Raji (cell line): ENCODE results near the gene ABHD2.

Experiments used
- POLR2A ChIP-seq: IDR thresholded peaks from 2 replicates; pipeline ENCODE4 v1.6.1; 2011; ENCODE audit warnings: low read depth, low read length, control low read depth; ENCODE audit not compliant: insufficient read depth

The ABHD2 gene

DNA sequence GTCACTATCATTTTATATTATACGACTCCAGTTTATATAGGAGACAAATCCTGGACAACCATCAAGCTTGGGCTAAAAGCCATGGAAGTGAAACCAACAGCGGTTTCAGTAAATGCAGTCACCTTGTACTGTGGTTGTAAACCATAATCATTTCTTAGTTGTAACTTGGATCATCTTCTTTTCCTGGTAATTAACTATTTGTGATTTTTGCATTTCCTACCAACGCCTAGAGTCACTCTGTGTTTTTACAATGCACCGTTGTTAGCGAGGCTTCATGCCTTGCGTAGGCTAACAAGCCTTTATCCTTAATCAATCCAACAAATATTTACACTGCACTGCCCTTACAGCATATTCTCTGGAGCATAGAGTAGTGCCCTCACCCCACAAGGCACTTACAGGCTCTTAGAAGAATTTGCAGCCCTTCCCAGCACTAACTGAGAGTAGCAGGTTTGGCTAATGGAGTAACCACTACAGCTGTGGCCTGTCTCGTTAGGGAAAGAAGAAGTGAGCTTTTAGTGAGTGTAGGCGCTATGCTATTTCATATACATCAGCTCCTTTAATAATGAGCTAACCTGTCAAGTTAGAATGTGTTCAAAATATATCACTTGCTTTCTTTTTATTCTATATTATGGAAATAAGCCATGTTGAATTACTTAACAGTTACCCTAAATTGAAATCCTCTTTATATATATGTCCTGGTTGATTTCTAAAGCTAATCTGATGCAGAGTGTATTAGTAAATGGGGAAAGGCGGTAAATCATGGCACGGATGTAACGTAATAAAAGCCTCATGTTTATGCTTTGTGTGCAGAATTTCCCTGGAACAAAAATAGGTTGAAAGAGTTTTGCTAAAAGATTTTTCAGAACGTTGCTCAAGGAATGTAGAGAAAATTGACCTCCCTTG lies 62.8 kb downstream of the ABHD2 start:
- TF ChIP-seq POLR2A, result no peak

DNA sequence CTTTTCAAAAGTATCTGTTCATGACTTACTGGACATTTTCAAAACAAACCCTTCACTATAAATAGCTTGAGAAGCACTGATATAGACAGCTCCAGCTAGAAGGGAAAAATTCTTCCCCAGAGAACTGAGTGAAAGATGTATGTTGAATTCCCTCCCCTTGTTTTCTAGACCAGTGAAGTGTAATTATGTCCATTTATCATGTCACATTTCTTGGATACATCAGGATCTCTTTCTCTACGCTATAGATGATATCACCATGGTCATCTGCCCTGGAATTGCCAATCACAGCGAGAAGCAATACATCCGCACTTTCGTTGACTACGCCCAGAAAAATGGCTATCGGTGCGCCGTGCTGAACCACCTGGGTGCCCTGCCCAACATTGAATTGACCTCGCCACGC lies 66.9 kb downstream of the ABHD2 start:
- TF ChIP-seq POLR2A, result no peak

DNA sequence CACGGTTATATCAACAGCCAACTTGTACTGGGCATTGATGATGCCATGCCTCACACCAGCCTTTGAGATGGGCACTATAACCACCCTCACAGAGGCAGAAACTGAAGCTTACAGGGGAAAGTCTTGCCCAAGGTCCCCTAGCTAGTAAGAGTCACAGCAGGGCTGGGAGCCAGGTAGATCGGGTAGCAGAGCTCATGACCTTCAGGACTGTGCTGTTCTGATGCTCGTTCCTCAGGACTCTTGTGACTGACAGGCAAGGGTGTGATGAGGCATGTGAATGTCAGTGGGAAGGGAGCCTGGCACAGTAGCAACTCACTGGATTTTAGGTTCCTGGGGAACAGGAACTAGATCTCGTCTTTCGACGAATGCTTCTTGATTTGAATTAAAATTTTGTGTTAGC lies 67.4 kb downstream of the ABHD2 start:
- TF ChIP-seq POLR2A, result no peak

DNA sequence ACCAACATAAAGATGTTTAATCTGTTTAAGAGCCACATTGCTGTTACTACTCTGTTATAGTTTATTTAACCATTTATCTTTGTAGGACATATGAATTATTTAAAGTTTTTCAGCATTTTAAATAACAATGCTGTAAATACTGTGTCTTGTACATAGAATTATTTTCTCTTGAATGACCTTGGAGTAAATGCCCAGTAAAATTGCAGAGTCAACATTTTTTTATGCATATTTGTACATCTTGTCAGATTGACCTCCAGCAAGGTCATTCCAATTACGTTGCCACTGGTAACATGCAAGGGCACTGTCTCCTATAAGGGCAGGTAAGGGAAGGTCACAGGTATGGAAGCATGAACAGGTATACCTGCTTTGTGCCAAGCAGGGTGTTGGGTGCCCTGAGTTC lies 68.8 kb downstream of the ABHD2 start:
- no peak for TF ChIP-seq POLR2A

DNA sequence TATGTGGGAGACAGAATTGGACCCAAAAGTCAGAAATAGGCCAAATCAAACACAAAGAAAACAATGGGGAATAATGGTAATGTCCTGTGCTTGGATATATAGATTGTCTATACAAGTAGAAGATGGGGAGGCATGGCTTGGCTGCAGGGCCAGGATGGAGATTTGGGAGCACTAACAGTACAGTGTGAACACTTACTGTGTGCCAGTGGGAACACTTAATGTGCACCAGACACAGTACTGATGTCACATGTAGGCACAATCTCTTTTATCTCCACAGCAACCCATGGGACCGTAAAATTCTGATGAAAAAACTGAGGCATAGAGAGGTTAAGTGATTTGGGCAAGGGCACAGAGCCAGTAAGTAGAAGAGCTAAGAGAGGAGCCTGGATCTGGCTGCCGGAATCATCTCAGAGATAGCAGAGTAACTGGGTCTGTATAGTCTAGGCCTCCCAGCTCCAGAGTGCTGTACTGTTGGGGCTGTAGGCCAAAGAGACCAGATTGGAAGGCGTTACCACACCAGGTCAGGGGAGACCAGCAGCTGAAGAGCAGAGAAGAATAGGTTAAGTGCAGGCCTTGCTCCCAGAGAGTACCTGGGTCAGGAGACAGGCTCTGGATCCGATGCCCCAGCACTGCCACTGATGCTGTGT lies 69.8 kb downstream of the ABHD2 start:
- no peak for TF ChIP-seq POLR2A

DNA sequence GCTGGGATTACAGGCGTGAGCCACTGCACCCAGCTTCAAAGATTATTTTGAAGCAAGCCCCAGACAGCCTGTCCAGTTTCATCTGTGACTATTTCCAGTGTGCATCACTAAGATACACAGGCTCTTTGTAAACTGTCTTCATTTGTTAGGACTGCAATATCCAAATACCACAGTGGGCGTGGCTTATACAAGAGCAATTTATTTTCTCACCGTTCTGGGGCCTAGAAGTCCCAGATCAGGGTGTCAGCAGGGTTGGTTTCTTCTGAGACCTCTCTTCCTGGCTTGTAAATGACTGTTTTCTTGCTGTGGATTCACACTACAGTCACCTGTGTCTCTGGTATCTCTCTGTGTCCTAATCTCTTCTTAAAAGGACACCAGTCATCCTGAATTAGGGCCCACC lies 73.4 kb downstream of the ABHD2 start:
- no peak for TF ChIP-seq POLR2A

DNA sequence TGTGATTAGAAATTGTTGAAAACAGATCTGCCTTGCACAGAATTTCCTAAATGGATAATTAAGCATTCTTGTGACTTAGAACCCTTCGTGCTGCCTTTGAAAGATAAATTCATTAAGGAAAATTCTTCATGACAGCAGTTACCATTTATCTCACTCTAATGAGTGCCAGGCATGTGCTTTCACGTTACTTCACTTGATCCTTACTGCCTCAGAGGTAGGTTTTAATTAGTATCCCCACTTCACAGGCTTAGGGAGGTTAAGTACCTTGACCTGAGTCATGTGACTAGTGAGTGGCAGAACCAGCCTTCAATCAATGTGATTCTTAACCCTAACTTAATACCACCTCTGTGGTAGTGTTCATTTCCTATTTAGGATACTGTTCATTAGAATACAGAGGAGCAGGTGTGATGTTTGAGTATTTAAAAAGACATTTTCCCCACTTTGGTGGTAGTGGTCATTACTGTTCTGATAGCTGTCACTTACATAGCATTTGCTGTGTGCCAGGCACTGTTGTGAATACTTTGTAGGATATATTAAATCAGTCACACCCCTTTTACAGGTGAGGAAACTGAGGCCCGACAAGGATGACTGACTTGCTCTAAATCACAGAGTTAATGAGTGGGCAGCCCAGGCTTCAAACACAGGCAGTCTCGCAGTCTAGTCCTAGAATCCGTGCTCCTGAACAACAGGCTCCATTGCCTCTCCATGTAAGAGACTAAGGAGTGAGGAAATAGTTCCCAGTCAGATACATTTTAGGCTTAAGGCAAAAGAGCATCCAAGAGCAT lies 75.2 kb downstream of the ABHD2 start:
- no peak for TF ChIP-seq POLR2A

DNA sequence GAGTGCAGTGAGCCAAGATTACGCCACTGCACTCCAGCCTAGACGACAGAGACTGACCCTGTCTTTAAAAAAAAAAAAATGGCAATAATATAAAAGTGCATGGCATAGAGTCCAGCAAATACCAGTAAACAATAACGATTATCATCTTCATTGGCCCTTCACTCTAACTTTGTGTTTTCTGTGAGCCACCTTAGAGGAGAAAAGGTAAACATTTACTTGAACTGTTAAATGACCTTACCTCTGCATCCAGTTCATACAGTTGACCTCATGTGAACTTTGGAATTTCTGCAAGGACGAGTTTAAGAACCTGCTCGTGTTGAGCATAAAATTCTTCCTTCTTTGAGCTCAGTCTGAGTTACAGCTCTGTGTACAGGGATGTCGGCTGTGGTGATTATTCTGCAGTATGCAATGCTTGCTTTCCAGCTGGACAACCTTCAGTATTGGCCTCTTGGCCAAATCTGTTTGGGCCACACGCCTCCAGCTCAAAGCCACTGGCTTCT lies 76.5 kb downstream of the ABHD2 start:
- no peak for TF ChIP-seq POLR2A

DNA sequence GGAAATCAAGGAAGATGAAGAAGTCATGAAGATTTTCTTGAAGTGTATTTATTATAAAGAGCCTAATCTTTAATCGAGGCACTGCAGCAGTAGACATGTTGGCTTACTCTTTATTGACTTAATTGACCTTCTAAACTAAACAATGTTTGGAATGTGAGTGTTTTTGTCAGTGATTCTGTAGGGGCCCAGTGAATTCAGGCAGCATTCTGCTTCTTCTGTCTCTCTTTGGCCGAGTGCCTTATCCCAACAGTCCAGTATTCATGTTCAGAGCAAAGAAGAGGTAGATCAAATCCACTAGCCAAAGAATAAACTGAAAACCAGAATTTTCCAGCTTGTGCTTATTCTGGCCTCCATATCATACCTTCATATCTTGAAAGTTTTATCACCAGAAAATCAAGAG lies 77.4 kb downstream of the ABHD2 start:
- no peak for TF ChIP-seq POLR2A

DNA sequence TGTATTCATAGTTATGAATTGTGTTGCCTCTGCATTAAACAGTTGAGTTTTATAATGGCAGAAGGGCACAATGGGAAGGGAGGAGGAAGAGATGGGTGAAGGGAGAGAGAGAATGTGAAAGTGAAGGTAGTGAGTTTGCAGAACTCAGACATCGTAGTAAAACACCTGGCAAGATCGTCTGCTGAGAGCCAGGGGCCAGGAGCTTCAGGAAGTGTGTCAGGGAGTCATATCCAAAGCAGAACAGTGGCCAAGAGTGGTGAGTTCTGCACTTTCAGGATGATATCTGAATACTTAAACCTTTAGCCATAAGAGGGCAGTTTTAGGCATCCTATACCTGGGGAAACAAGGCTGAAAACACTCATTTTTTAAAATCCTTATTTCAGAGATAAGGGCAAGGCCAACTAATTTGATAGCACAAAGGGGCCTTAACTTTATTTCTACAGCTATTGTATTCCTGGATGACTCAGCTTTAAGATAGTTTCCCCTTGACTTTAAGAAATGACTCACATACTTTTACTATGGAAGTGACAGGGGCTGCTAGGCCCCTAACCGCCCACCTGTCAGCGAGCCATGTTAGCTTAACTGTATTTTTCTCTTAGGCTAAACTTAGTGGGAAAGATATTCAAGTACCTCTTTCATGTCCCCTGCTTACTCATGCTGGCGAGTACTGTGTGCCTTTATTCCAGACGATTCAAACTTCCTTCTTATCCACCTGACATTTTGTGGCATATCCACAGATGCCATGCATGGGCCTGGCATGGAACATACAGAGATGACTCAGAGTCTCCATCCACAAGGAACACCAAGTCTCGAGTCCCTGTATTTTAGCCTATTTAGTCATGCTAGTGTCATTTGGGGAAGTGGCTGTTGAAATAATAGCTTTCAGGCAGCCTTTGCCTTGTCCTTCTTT lies 79.3 kb downstream of the ABHD2 start:
- no peak for TF ChIP-seq POLR2A

DNA sequence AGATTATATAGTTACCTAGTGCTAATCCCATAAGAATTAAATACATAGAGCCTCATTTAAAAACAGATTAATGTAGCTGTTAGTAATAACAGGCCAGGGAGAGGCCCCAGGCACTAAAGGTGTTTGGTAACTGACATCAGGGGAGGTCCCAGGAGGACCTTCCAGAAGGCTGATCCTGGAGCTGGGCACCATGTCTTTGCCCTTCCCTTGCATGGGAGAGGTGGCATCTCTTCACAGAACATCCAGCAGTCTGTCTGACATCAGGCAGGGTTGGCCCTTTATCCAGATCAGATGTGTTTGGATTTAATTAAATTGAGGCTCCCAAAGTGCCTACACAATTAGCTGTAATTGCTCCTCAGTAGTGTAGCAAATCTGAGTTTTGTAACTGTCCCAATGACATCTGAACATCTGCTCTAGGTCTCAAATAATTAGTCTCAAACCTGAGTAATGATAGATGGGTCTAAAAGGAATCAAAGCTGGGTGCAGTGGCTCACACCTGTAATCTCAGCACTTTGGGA lies 80.1 kb downstream of the ABHD2 start:
- TF ChIP-seq POLR2A, result no peak

DNA sequence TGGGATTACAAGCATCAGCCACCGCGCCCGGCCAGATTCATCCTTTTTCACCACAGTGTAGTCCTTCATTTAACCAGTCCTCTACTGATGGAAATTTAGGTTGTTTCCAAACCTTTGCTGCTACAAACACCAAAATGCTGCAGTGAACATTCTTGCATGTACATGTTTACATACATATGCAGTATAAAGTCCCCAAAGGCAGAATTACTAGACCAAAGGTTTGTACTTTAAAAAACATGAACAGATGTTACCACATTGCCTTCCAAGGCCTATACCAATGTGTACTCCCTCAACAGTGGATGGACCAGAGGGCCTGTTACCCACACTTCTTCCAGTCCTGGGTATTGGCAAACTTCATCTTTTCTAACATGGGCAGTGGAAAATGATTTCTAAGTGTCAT lies 82.1 kb downstream of the ABHD2 start:
- no peak for TF ChIP-seq POLR2A

DNA sequence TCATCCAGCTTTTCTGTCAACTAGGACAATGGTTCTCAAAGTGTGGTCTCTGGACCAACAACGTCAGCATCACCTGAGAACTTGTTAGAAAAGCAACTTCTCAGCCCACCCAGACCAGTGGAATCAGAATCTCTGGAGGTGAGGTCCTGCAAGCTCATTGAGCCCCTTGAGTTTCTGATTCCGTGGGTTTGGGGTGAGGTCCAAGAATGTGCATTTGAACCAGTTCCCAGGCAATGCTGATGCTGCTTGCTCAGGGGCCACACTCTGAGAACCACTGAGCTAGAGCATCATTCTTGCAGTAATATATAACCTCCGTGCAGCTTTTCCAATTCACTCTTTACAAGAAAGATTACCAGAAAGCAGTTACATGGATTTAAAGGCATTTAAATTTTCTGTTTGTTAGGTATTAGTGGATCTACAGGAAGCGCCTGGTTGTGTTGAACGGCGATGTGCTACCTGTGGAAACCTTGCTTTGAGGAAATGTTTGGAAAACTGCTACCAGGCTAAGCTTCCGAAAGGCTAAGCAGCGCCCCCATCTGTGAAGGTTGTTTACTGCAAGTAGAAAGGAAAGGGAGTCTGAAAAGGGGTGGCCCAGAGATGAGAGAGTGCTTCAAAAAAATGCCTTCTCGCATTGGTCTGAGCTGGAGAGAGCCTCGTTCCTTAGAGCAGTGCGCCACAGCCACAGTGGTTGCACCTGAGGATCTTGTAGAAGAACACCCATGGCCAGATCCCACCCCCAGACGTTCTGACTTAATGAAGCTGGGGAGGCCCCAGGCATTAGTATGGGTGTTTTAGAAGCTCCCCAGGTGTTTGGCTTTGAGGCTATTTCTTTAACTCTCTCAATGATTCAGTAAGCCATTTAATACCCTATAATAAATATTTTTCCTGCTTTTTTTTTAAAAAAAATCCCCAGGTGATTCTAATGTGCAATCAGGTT lies 83.1 kb downstream of the ABHD2 start:
- TF ChIP-seq POLR2A, result no peak

DNA sequence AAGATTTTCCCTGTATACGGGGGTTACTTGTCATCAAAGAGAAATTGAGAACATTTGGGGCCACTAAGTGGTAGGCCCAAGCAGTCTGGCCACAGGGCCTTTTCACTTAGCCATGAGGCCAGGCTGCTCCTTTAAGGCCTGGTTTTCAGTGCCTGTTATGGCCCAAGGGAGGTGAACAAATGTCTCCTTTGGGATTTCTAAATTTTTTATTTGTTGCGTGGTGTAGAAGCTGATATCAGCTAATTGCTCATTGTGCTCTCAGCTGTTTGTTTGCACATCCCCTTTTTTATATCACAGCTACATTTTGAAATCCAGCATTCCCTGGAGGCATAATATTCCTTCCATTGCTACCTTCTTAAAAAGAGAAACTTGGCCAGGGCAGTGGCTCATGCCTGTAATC lies 84.7 kb downstream of the ABHD2 start:
- TF ChIP-seq POLR2A, result no peak

DNA sequence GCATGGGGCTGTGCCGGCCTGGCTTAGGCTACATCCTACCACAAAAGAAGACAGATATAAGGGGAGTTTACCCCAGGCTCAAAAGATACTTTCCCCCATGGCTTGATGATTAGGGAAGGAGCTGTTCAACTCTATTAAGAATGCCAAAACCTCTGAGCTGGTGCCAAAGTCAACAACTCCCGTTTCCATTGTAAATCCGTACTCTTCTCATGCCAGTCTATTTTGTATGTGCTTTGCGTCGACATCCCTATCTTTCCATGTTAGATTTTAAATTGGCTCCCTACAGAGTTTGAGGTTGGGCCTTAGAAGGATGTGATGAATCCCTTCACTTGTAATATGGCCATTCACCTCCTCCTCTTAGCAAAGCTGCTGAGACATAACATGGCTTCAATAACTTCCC lies 86.2 kb downstream of the ABHD2 start:
- TF ChIP-seq POLR2A, result no peak
